Thyroid gland (tissue), 4 donors: ENCODE results near the gene VPS8.

Experiments
- CTCF ChIP-seq, 6 experiments: fragments of 200-600 bp in 3 of 6; fragments of 450-650 bp in 3 of 6; sonication (generic) in 3 of 6; IDR thresholded peaks; one replicate each; pipeline ENCODE4 v1.5.1; 2016 to 2019; ENCODE audit warnings: antibody characterized with exemption in 6 of 6, mild to moderate bottlenecking in 2 of 6, inconsistent platforms in 1 of 6, moderate library complexity in 1 of 6
- POLR2A ChIP-seq, 2 donors: fragments of 450-650 bp; IDR thresholded peaks; one replicate each; pipeline ENCODE4 v1.6.1; 2017; ENCODE audit warnings: antibody characterized with exemption in 2 of 2, mild to moderate bottlenecking in 2 of 2, moderate library complexity in 1 of 2

- TF ChIP-seq POLR2A (IDR thresholded peaks at IDR 0.05) (no peak), CTCF (IDR thresholded peaks at IDR 0.05) (no peak)
Measured at GRCh38 chr3:185059766-185060165, 247.8 kb downstream of the VPS8 start.
